ENCODE measurements around the gene ACACB.

The ACACB gene

DNA sequence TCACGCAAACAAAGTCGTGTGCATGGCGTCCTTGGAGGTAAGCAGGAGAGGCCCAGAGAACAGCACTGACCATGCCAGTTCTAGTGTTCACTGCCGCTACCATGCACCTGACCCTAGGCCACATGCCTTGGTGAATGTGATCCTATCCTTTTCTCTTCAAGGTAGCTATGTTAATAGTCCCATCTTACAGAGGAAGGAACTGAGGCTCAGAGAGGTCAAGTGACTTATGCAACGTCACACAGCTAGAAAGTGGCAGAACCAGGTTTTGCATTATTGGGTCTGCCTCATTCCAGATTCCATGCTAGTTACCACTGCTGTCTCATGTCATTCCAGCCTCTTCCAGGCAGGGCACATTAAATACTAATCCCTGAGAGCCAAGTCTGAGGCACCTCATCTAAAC, 107.5 kb downstream of the ACACB start:
- no peak overlapping the region for H3K4me3 ChIP-seq (ENCODE audit: low read depth, low read length)
- DNase-seq (ENCODE audit: low read depth), result no peak

DNA sequence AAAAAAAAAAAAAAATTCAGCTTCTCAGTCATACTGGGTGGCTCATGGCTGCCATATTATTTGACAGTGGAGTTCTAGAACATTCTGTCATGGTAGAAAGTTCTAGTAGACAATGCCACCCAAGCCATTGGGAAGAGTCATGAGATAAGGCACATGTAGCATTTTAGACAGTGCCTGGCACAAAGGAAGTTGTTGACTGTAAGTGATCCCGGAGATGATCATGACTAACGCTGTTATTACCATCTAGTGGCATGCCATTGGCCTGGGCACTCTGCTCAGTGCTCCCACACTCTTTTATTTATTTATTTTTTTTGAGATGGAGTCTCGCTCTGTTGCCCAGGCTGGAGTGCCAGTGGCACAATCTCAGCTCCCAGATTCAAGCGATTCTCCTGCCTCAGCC, 112.3 kb downstream of the ACACB start:
- DNase-seq (ENCODE audit: low read depth), result no peak
- TF ChIP-seq, protein P1, sequence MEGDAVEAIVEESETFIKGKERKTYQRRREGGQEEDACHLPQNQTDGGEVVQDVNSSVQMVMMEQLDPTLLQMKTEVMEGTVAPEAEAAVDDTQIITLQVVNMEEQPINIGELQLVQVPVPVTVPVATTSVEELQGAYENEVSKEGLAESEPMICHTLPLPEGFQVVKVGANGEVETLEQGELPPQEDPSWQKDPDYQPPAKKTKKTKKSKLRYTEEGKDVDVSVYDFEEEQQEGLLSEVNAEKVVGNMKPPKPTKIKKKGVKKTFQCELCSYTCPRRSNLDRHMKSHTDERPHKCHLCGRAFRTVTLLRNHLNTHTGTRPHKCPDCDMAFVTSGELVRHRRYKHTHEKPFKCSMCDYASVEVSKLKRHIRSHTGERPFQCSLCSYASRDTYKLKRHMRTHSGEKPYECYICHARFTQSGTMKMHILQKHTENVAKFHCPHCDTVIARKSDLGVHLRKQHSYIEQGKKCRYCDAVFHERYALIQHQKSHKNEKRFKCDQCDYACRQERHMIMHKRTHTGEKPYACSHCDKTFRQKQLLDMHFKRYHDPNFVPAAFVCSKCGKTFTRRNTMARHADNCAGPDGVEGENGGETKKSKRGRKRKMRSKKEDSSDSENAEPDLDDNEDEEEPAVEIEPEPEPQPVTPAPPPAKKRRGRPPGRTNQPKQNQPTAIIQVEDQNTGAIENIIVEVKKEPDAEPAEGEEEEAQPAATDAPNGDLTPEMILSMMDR (IDR thresholded peaks at IDR 0.05; ENCODE audit: insufficient read depth, low read depth, low read length, missing control alignments), result no peak
- no peak overlapping the region for H3K4me3 ChIP-seq (ENCODE audit: low read depth, low read length)

More for the DNA sequence above, 107.5 kb downstream of the ACACB start:
- TF ChIP-seq, protein P1 (IDR thresholded peaks at IDR 0.05; ENCODE audit: insufficient read depth, low read depth, low read length, missing control alignments), result no peak

DNA sequence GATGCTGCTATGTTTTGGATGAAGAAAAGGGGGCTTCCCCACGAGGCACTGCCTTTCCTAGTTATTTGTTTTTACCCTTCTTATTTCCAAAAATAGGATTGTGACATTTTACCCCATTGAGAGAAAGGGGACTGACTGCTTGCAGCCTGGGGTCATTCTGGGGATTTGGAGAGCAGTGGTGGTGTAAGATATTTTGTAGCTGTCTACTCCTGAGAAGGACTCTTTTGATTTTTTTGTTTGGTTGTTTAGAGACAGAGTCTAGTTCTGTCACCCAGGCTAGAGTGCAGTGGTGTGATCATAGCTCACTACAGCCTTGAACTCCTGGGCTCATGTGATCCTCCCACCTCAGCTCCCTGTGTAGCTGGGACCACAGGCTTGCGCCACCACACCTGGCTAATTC, 113.8 kb downstream of the ACACB start:
- no peak overlapping the region for H3K4me3 ChIP-seq (ENCODE audit: low read depth, low read length)
- DNase-seq (ENCODE audit: low read depth), result no peak
- TF ChIP-seq, protein P1 (IDR thresholded peaks at IDR 0.05; ENCODE audit: insufficient read depth, low read depth, low read length, missing control alignments), result no peak

DNA sequence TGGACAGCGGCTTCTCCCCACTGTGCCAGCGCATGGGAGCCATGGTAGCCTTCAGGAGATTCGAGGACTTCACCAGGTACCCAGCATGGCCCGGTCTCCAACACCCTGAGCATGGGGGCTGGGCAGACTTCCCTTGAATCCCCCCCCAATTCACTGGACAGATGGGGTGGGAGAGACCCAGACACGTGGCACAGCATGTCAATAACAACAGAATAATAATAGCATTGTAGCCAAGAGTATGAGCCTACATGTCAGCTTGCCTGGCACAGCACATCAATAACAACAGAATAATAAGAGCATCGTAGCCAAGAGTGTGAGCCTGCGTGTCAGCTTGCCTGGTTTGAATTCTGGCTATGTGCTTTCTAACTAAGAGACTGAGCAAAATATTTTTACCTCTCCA, 116.3 kb downstream of the ACACB start:
- TF ChIP-seq, protein P1 (IDR thresholded peaks at IDR 0.05; ENCODE audit: insufficient read depth, low read depth, low read length, missing control alignments), result no peak

DNA sequence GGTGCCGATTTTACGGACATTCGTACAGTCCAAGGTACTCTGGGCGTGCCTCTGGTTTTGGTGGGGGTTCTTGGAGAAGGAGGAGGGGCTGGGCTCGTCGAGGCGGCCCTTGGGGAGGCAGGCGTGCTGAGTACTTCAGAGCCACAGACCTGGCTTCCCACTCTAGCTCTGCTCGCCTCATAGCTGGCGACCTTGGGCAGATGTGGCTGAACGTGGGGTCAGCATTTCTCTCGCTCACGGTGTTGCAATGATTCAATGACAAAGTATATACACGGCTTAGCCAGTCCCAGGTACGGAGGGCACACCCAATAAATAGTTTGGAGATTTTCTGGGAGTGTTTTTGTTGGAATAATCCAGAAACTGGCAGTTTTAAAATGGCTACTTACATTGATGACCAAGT, 117.6 kb downstream of the ACACB start:
- TF ChIP-seq, protein P1 (IDR thresholded peaks at IDR 0.05; ENCODE audit: insufficient read depth, low read depth, low read length, missing control alignments), result no peak

More for the DNA sequence above, 116.3 kb downstream of the ACACB start:
- no peak overlapping the region for H3K4me3 ChIP-seq (ENCODE audit: low read depth, low read length)
- DNase-seq (ENCODE audit: low read depth), result no peak

DNA sequence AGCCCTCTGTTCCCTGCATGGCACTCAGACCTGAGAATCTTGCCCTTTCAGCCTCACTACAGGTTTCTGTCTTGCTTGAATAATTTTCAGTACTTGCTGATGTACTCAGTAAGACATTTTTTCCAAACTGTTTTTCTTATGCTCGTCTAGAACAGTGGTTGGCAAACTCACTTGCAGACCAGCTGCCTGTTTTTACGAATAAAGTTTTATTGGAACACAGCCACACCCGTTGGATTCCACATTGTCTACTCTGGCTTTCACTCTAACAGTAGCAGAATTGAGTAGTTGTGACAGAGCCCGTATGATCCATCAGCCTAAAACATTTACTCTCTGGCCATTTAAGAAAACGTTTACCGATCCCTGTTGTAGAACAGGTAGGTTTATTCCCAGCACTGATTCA, 119.9 kb downstream of the ACACB start:
- no peak for DNase-seq (ENCODE audit: low read depth)
- no peak overlapping the region for H3K4me3 ChIP-seq (ENCODE audit: low read depth, low read length)
- TF ChIP-seq, protein P1 (IDR thresholded peaks at IDR 0.05; ENCODE audit: insufficient read depth, low read depth, low read length, missing control alignments), result no peak

More for the DNA sequence above, 117.6 kb downstream of the ACACB start:
- no peak overlapping the region for H3K4me3 ChIP-seq (ENCODE audit: low read depth, low read length)
- DNase-seq (ENCODE audit: low read depth), result no peak

DNA sequence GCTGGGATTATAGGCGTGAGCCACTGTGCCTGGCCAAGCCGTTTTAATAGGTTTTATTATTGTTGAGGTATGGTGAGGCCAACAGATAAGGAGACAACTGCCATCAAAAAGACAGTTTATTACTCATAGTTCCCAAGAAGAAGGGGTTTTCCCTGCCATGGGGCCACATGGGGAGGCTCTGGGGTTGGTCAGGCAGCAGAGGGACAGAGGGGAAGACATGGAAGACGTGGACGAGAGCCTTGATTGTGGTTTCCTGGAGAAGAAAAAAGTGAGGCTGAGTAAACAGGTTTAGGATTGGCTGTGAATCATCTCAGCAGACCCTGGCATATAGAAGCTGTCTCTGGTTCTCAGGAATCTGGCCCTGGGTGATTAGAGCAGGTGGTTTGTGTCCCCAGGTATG, 122.8 kb downstream of the ACACB start:
- TF ChIP-seq, protein P1 (IDR thresholded peaks at IDR 0.05; ENCODE audit: insufficient read depth, low read depth, low read length, missing control alignments), result no peak
- no peak overlapping the region for H3K4me3 ChIP-seq (ENCODE audit: low read depth, low read length)
- no peak for DNase-seq (ENCODE audit: low read depth)
